HS-5 (cell line): ENCODE results near the gene KLF6.

ENCODE experiments used
- DNase-seq: peaks from one replicate; pipeline ENCODE4 v3.0.0-alpha.2; 2012; ENCODE audit warnings: low read depth

Gene KLF6

GRCh38 chr10:3774814-3775695, 10.0 kb downstream of the KLF6 start:
- no peak for DNase-seq

DNA sequence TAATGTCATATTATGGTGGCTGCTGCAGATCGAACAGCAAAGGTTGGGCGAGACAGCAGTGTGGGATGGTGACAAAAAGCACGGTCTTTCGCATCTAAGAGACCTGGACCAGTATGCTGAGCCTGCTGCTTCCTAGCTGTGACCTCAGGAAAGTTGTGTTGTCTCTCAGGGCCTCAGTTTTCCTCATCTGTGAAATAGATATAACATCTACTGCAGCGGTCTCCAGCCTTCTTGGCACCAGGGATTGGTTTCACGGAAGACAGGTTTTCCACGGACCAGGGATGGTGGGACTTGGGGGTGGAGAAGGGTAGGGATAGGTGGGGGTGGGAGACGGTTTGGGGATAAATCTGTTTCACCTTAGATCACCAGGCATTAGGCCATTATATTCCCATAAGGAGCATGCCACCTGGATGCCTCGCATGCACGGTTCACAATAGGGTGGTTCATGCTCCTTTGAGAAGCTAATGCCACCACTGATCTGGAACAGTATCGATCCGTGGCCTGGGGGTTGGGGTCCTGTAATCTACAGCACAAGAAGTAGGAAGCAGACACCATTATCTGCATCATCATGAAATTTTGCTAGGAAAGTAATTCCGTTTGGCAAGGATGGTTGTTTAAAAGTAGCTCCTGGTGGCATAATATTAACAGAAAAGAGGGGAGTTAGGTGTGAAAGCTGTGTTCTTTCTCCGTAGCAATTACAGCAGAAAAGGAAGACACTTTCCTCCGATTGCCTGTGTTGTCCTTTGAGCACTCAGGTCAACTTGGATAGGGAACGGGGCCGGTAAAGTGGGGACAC, 10.8 kb downstream of the KLF6 start:
- no peak for DNase-seq

GRCh38 chr10:3773460-3774017, 11.5 kb downstream of the KLF6 start:
- no peak for DNase-seq

- no peak for DNase-seq
These were observed 12.4 kb downstream of the KLF6 start for GRCh38 chr10:3772361-3773171.

GRCh38 chr10:3770611-3771110, 14.3 kb downstream of the KLF6 start:
- DNase-seq, result no peak

GRCh38 chr10:3769556-3769955, 15.5 kb downstream of the KLF6 start:
- DNase-seq, result no peak

- no peak for DNase-seq
These were observed 18.8 kb downstream of the KLF6 start for GRCh38 chr10:3766046-3766756.

- DNase-seq, result no peak
These were observed 19.9 kb downstream of the KLF6 start for GRCh38 chr10:3765146-3765545.

DNA sequence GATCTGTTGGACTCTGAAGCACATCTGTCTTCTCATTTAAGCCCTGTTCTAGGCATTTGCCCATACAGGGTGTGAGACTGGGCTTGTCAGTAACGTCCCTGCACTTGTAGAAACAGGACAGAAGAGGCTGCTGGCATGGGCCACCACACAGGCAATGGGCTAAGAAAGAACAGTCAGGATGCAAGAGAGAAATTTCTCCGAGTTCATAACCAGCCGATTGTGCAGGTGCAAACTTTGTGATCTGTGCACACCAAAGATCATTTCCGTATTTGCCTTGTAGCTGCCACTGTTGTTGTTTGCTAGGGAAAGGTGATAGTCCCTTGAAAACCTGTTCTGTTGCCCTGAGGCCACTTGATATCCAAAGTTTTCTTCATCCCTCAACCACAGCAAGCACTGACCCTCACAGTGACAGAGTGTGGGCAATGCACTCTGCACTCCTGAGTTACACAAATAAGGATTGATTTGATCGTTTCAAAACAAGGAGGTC, 20.3 kb downstream of the KLF6 start:
- no peak for DNase-seq

- DNase-seq, result no peak
These were observed 21.0 kb downstream of the KLF6 start for GRCh38 chr10:3763852-3764625.

DNA sequence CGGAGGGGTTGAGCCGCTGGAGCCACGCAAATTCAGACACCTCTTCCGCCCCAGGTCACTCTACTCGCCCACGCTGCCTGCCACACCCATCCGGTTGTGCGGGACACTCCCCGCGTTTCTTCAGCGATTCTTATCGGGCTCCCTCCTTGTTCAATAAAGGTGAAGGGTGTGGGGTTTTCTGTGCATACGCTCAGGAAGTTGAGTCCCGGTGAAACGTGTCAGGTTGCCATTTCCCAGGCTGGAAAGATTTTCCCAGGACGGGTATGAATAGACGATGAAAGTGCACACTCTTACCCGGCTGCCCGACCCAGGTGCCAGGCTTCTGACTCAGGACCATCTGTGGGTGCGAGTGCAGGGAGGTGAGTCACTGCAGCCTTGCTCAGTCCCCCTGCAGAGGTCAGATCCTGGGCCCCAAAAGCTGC, 22.0 kb downstream of the KLF6 start:
- no peak for DNase-seq

- no peak for DNase-seq
These were observed 22.7 kb downstream of the KLF6 start for GRCh38 chr10:3762309-3762708.

DNA sequence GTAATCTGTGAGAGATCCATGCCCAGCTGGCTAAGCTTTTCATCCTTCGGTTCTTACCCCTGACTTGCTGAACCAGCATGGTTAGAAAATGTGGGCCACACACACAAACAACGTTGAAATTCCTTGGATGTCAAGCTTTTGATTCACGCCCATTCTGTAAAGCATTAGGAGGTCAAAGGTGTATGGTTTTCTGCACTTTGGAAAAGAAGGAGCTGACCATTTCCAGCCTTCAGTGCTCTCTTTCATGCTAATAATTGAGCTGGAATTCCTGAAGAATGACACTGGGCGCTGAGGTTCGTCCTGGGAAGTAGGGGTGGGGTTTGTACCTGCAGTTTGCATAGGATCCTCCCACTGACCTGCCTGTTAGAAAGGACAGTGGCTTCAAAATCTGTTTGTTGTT, 23.1 kb downstream of the KLF6 start:
- DNase-seq, result no peak

- DNase-seq, result no peak
These were observed 23.9 kb downstream of the KLF6 start for GRCh38 chr10:3761021-3761686.

DNA sequence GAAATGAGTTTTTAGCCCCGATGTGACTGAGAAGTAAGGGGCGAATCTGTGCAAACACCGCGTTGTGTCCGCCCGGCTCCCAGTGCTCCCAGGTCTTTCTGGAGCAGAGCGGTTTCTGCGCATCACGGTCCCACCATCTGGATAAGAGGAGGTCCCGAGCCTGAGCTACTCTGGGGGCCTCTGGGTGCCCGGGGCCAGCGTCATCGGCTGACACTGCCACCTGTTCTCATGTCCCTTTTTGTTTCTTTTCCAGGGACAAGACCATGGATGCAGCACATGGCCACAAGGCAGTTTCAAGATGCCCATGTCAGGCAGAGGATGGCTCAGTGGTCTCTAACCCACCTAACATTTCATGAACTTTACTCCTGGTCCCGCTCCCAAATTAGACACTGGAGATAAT, 24.9 kb downstream of the KLF6 start:
- no peak for DNase-seq

- no peak for DNase-seq
These were observed 25.6 kb downstream of the KLF6 start for GRCh38 chr10:3759397-3759796.

- no peak for DNase-seq
These were observed 26.5 kb downstream of the KLF6 start for GRCh38 chr10:3758491-3758970.

DNA sequence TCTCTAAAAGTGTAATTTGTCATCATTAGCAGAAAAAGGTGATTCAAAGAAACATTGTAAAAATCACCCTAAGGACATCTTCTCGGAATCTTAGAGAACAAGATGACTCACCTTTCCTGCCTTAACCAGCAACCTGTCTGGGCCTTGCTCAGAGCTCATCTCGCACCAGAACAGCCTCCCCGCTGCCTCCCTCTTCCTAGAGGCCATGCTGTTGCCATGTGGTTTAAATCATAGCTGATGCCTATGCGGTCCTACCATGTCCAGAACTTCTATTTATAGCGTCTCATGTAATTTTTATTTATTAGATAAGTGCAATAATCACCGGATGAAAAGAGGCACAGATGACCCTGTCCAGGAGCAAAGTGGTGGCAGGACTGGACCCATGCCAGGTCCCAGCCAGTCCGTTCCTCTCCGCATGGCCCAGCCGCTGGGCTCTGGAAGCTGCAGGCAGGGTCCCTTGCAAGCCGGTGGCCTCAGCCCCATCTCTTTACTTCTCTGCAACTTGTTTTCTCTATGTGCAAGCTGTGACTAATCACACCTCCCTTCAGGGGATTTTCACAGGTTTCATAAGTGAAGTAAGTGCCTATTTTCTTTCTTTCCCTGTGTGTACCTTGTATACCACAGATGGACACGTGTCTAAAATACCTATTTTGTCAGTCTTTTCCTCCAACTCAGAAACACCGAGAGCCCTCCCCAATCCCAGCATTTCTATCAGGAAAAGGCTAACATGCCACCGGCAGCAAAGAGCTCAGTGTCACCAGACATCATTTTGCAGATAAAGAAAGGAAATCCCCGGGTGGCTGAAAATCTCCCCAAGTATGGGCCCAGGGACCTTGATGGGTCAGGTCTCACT, 27.1 kb downstream of the KLF6 start:
- no peak for DNase-seq

- DNase-seq, result no peak
These were observed 27.8 kb downstream of the KLF6 start for GRCh38 chr10:3757250-3757637.
